A549 (cell line): ENCODE data around the gene FLNB. TPM values are rescaled to one million over a fixed set of nuclear protein-coding genes. Genes with fewer than 3 reads are reported as not detected.

Experiments
- ATAC-seq, 2 experiments: fragments of 200-7000 bp in 1 of 2; fragments of >200 bp in 1 of 2; cut with Nextera tagmentation in 1 of 2; cut with Tn5 transposase in 1 of 2; 3 replicates each; pipeline versions ENCODE4 v1.8.0 to v1.9.1; 2018 to 2020; ENCODE audit warnings: mild to moderate bottlenecking in 1 of 2, moderate library complexity in 1 of 2
- CTCF ChIA-PET: fragments of 300-600 bp; sonication (Branson Sonifier 250); formaldehyde crosslinking; extraction: SDS; loops from one replicate; lab custom pipeline; 2021; ENCODE audit warnings: antibody characterized with exemption, inconsistent platforms; lab: Yijun Ruan, JAX
- POLR2A ChIA-PET: fragments of 350-600 bp; formaldehyde crosslinking; extraction: SDS; loops from one replicate; lab custom pipeline; 2021; ENCODE audit warnings: antibody characterized with exemption, inconsistent platforms; lab: Yijun Ruan, JAX
- DNase-seq, 2 experiments: peaks; one replicate each; pipeline versions ENCODE4 v3.0.0 to v3.0.0-alpha.2; 2011 to 2016; ENCODE audit warnings: low read depth in 1 of 2, low spot score in 1 of 2
- FAIRE-seq: peaks from 2 replicates; lab custom pipeline; 2011; peaks lifted over from hg19 to GRCh38; lab: Jason Lieb, UNC
- H3K27ac ChIP-seq, 2 experiments: fragments of >200 bp; sonication (Bioruptor Twin); formaldehyde crosslinking; 3 replicates each; pipeline ENCODE4 v1.5.1; 2016 to 2017
- H3K4me1 ChIP-seq: fragments of >200 bp; sonication (Bioruptor Twin); formaldehyde crosslinking; 3 replicates; pipeline ENCODE4 v1.6.1; 2016
- H3K4me2 ChIP-seq: fragments of >200 bp; sonication (Bioruptor Twin); formaldehyde crosslinking; 3 replicates; pipeline ENCODE4 v1.6.1; 2016
- H3K4me3 ChIP-seq: fragments of >200 bp; sonication (Bioruptor Twin); formaldehyde crosslinking; 3 replicates; pipeline ENCODE4 v1.5.1; 2016
- H3K9me3 ChIP-seq: fragments of >200 bp; sonication (Bioruptor Twin); formaldehyde crosslinking; 3 replicates; pipeline ENCODE4 v1.6.1; 2016
- BHLHE40 ChIP-seq: IDR thresholded peaks from 2 replicates; pipeline ENCODE4 v1.6.1; 2012; ENCODE audit warnings: low read depth, low read length, inconsistent platforms
- EHMT2 ChIP-seq: fragments of 200-600 bp; sonication (generic); IDR thresholded peaks from 2 replicates; pipeline ENCODE4 v1.6.1; 2016; ENCODE audit warnings: antibody characterized with exemption, low read depth, mild to moderate bottlenecking, moderate library complexity
- EP300 ChIP-seq, 2 experiments: fragments of >200 bp; sonication (Bioruptor Twin); formaldehyde crosslinking; IDR thresholded peaks; 2 replicates in 1 of 2; 3 replicates in 1 of 2; pipeline ENCODE4 v1.6.1; 2016 to 2017
- FOSL2 ChIP-seq, 2 experiments: fragments of 450-650 bp in 1 of 2; fragments of >200 bp in 1 of 2; sonication (Bioruptor Twin) in 1 of 2; formaldehyde crosslinking; IDR thresholded peaks; 2 replicates each; pipeline versions ENCODE4 v1.5.0 to v1.6.1; 2016 to 2020; ENCODE audit warnings: mild to moderate bottlenecking in 1 of 2, moderate library complexity in 1 of 2
- GATA3 ChIP-seq: IDR thresholded peaks from 2 replicates; pipeline ENCODE4 v1.6.1; 2012; ENCODE audit warnings: borderline replicate concordance
- HEYL ChIP-seq: fragments of 250-450 bp; sonication (Bioruptor Pico); IDR thresholded peaks from 2 replicates; pipeline ENCODE4 v1.8.0; 2021; ENCODE audit warnings: mild to moderate bottlenecking, moderate library complexity
- HOXB13 ChIP-seq: fragments of 250-450 bp; sonication (Bioruptor Pico); IDR thresholded peaks from 2 replicates; pipeline ENCODE4 v1.5.0; 2020; ENCODE audit warnings: low read depth, mild to moderate bottlenecking, moderate library complexity
- KDM1A ChIP-seq: fragments of 200-600 bp; sonication (generic); IDR thresholded peaks from 2 replicates; pipeline ENCODE4 v1.6.1; 2016; ENCODE audit warnings: low read depth, mild to moderate bottlenecking
- MYC ChIP-seq: IDR thresholded peaks from 2 replicates; pipeline ENCODE4 v1.6.1; 2012; ENCODE audit warnings: mild to moderate bottlenecking, inconsistent platforms, low read length, improper control_type of control experiment, borderline replicate concordance
- NFE2L2 ChIP-seq: fragments of 150-350 bp; conservative IDR thresholded peaks from 2 replicates; pipeline ENCODE4 v1.6.1; 2014; ENCODE audit warnings: low read length
- NPAS2 ChIP-seq: fragments of 250-450 bp; sonication (Bioruptor Pico); IDR thresholded peaks from 2 replicates; pipeline ENCODE4 v1.8.0; 2022; ENCODE audit warnings: mild to moderate bottlenecking, moderate library complexity, borderline replicate concordance
- NR3C1 ChIP-seq: fragments of >200 bp; sonication (Bioruptor Twin); formaldehyde crosslinking; IDR thresholded peaks from 3 replicates; pipeline ENCODE4 v1.6.1; 2017
- PHF8 ChIP-seq: fragments of 200-600 bp; sonication (generic); IDR thresholded peaks from 2 replicates; pipeline ENCODE4 v1.6.1; 2016; ENCODE audit warnings: low read depth, mild to moderate bottlenecking, antibody characterized with exemption, moderate library complexity, borderline replicate concordance
- POLR2A ChIP-seq: IDR thresholded peaks from 2 replicates; pipeline ENCODE4 v1.6.1; 2012; ENCODE audit warnings: mild to moderate bottlenecking, low read length
- RFX5 ChIP-seq: fragments of 450-650 bp; IDR thresholded peaks from 2 replicates; pipeline ENCODE4 v1.7.1; 2014; ENCODE audit warnings: antibody characterized with exemption, mild to moderate bottlenecking, moderate library complexity
- TP53 ChIP-seq: fragments of 250-450 bp; sonication (Bioruptor Pico); IDR thresholded peaks from 2 replicates; pipeline ENCODE4 v1.5.0; 2021; ENCODE audit warnings: mild to moderate bottlenecking, moderate library complexity
- ZFP36 ChIP-seq: fragments of 450-650 bp; IDR thresholded peaks from 2 replicates; pipeline ENCODE4 v1.6.1; 2014; ENCODE audit warnings: borderline replicate concordance; ENCODE audit not compliant: partially characterized antibody
- ZNF302 ChIP-seq: fragments of 250-450 bp; sonication (Bioruptor Pico); IDR thresholded peaks from 2 replicates; pipeline ENCODE4 v1.9.0; 2021; ENCODE audit warnings: inconsistent platforms, mild to moderate bottlenecking, moderate library complexity
- WGBS: methylation state at CpG from one replicate; pipeline ENCODE4 v1.1.6; 2017; ENCODE audit errors: missing lambda C conversion rate; 5-methylcytosine and 5-hydroxymethylcytosine counted together
- polyA plus RNA-seq, 4 experiments: library from polyadenylated mRNA; depleted of rRNA in 3 of 4; stranded (reverse); fragments of >200 nt; fragmentation: RNase III in 1 of 4; extraction: RNeasy Plus Mini Kit Qiagen cat#74134 plus additional on column Dnase treatment in 1 of 4; gene quantifications; 2 replicates in 3 of 4; 3 replicates in 1 of 4; pipeline ENCODE4 v1.2.3, GENCODE V29; 2011 to 2017
- TF ChIP-seq, protein P1 (sequence below): fragments of 200-600 bp; sonication (generic); IDR thresholded peaks from 2 replicates; pipeline ENCODE4 v1.6.1; 2016; ENCODE audit warnings: antibody characterized with exemption, mild to moderate bottlenecking, moderate library complexity
- TF ChIP-seq, protein P2 (sequence below): fragments of 250-450 bp; sonication (Bioruptor Pico); IDR thresholded peaks from 2 replicates; pipeline ENCODE4 v1.5.0; 2020; ENCODE audit warnings: low read depth, mild to moderate bottlenecking, moderate library complexity
- TF ChIP-seq, protein P3 (sequence below): fragments of 450-650 bp; IDR thresholded peaks from 2 replicates; pipeline ENCODE4 v1.6.1; 2014; ENCODE audit warnings: antibody characterized with exemption

FLNB gene
- polyA plus RNA-seq, 2 of the 4 experiments (the other 2 are of a cell fraction) = 235 to 439 TPM

DNA sequence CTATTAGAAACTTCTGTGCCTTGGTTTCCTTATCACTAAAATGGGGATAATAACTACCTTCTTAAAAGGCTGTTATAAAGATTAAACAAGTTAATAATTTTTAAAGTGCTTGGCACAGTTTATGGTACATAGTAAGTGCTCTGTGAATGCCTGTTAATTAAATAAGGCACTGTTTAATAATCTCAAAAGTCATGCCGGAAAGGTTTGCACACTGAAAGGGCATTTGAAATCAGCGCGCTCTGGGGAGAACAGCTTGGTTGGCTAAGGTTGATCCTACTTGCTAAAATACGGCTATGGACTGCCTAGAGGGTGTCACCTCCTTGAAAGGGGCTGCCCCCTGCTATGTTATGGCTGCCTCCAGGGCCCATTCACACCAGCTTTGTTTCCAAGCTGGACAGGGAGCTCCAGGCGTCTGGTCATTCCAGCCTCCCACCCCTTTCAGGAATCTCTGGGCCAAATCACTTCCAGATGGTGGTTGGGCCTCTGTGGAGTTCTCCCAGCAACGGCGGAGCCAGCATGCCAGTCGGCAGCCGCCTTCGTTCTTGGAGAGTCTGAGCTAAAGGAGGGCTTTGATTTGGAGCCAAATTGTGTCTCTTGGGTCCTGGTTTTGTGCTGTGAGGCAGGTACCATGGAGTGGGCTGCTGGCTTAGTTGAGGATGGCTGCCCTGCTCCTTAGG lies 5.9 kb downstream of the FLNB start:
- TF ChIP-seq NFE2L2 = no peak
- no peak for TF ChIP-seq GATA3
- no peak for TF ChIP-seq RFX5
- TF ChIP-seq POLR2A = no peak
- TF ChIP-seq, all 56 proteins: peak for 0
- CTCF ChIA-PET = interaction anchor here (0.9 to 5.8 kb wide), 3 partner anchors 15 to 52 kb away, joined by 3 to 22 read pairs (median 4); no protein-coding TSS in a partner anchor
- peak overlapping the region; percentile 87 for H3K4me2 ChIP-seq
- 35% methylated on average over 10 of the region's 10 CpGs for WGBS
- no peaks in the 10 kb centered on the region for H3K9me3 ChIP-seq
- H3K27ac ChIP-seq = peak overlapping the region; percentile 84 to 97
- POLR2A ChIA-PET = no interaction called here
- H3K4me3 ChIP-seq = peak overlapping the region; percentile 99
- no peak for DNase-seq
- no peak for FAIRE-seq
- peak in 1 of 2 experiments; percentile 10; a peak in 3 of 6 replicates for ATAC-seq
- H3K4me1 ChIP-seq = peaks cover 70% of the 10 kb centered on the region

DNA sequence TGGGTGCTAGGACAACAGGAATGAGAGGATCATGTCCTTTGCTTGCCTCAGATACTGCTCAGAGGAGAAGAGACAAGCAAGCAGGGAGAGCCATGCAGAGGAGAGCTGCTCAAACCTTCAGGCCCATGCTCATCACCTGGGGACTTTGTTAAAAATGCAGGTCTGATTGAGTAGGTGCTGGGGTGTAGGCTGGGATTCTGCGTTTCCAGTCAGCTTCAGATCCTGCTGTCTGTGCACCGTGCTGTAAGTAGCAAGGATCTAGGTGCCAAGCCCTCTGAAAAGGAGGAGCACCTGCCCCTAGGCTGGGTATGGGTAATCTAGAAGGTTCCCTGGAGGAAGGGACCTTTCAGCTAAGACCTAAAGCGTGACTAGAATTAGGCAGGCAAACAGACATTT lies 7.3 kb downstream of the FLNB start:
- ChIA-PET POLR2A (interaction anchor here (1.1 kb wide), 1 partner anchor 10 kb away, joined by 3 read pairs; no protein-coding TSS in a partner anchor), CTCF (interaction anchor here (0.9 to 5.8 kb wide), 4 partner anchors 14 to 152 kb away, joined by 3 to 22 read pairs (median 4); no protein-coding TSS in a partner anchor)
- no peak for DNase-seq
- FAIRE-seq = no peak
- 0 out of 3 replicates have a peak overlapping the region, but pooled peaks have one; percentile 99 for H3K4me3 ChIP-seq
- H3K27ac ChIP-seq = peak overlapping the region; percentile 27 to 97; a peak in 5 of 6 replicates
- TF ChIP-seq, protein P1, sequence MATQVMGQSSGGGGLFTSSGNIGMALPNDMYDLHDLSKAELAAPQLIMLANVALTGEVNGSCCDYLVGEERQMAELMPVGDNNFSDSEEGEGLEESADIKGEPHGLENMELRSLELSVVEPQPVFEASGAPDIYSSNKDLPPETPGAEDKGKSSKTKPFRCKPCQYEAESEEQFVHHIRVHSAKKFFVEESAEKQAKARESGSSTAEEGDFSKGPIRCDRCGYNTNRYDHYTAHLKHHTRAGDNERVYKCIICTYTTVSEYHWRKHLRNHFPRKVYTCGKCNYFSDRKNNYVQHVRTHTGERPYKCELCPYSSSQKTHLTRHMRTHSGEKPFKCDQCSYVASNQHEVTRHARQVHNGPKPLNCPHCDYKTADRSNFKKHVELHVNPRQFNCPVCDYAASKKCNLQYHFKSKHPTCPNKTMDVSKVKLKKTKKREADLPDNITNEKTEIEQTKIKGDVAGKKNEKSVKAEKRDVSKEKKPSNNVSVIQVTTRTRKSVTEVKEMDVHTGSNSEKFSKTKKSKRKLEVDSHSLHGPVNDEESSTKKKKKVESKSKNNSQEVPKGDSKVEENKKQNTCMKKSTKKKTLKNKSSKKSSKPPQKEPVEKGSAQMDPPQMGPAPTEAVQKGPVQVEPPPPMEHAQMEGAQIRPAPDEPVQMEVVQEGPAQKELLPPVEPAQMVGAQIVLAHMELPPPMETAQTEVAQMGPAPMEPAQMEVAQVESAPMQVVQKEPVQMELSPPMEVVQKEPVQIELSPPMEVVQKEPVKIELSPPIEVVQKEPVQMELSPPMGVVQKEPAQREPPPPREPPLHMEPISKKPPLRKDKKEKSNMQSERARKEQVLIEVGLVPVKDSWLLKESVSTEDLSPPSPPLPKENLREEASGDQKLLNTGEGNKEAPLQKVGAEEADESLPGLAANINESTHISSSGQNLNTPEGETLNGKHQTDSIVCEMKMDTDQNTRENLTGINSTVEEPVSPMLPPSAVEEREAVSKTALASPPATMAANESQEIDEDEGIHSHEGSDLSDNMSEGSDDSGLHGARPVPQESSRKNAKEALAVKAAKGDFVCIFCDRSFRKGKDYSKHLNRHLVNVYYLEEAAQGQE = no peak
- peak overlapping the region; percentile 87 for H3K4me2 ChIP-seq
- no peaks in the 10 kb centered on the region for H3K9me3 ChIP-seq
- ATAC-seq = peak; percentile 13 to 15; a peak in 3 of 6 replicates
- 10% methylated on average over 2 of the region's 3 CpGs for WGBS
- peaks cover 84% of the 10 kb centered on the region for H3K4me1 ChIP-seq

DNA sequence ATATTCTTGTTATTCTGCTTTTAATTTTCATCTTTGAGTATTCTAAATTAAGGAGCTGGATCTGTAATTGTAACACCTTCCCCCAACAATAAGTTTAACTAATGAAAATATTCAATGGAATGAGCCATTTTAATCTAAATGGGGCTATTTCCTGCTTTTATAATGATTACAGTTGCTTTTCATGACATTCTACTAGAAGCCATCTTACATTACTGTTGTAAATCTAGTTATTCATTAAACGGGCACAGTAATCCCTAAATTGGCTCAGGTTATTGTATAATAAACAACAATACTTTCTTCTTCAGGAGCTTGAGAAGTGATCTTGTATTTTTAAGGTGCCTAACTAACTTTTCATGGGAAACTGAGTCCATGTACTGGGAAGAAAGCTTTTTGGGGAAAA lies 8.5 kb downstream of the FLNB start:
- H3K9me3 ChIP-seq = no peaks in the 10 kb centered on the region
- H3K4me3 ChIP-seq = no peak overlapping the region
- H3K27ac ChIP-seq = peak overlapping the region in 1 of 2 experiments; percentile 83; a peak in 3 of 6 replicates
- H3K4me2 ChIP-seq = peak overlapping the region; percentile 87
- ChIA-PET CTCF (interaction anchor here (1.0 to 4.4 kb wide), 4 partner anchors 12 to 161 kb away, joined by 3 to 17 read pairs (median 3); no protein-coding TSS in a partner anchor), POLR2A (no interaction called here)
- H3K4me1 ChIP-seq = peaks cover 96% of the 10 kb centered on the region
- WGBS = 4% methylated on average over 1 of the region's 1 CpG
- TF ChIP-seq HEYL (CRISPR knock-in tag) (no peak), ZNF302 (CRISPR knock-in tag) (no peak), EHMT2 (no peak), MYC (no peak), GATA3 (no peak), PHF8 (no peak), KDM1A (no peak), NPAS2 (CRISPR knock-in tag) (no peak), ZFP36 (no peak), NR3C1 (no peak), FOSL2 (IDR thresholded peaks at IDR 0.05) (no peak), FOSL2 (CRISPR knock-in tag; IDR thresholded peaks at IDR 0.05) (no peak), TP53 (no peak), HOXB13 (CRISPR knock-in tag) (no peak), EP300 (IDR thresholded peaks at IDR 0.05) (no peak), BHLHE40 (no peak), NFE2L2 (no peak)
- TF ChIP-seq, protein P2, sequence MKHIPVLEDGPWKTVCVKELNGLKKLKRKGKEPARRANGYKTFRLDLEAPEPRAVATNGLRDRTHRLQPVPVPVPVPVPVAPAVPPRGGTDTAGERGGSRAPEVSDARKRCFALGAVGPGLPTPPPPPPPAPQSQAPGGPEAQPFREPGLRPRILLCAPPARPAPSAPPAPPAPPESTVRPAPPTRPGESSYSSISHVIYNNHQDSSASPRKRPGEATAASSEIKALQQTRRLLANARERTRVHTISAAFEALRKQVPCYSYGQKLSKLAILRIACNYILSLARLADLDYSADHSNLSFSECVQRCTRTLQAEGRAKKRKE (CRISPR knock-in tag) = no peak
- TF ChIP-seq, protein P3, sequence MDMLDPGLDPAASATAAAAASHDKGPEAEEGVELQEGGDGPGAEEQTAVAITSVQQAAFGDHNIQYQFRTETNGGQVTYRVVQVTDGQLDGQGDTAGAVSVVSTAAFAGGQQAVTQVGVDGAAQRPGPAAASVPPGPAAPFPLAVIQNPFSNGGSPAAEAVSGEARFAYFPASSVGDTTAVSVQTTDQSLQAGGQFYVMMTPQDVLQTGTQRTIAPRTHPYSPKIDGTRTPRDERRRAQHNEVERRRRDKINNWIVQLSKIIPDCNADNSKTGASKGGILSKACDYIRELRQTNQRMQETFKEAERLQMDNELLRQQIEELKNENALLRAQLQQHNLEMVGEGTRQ = no peak
- DNase-seq (no peak), FAIRE-seq (no peak), ATAC-seq (no peak)
